HG02870 (cell line): ENCODE data around the gene FAXC.
"Not testable (repeated sequence)": the region's sequence is repeated elsewhere in the genome, so short reads cannot be mapped to it uniquely, and the experiment has no call there.

ENCODE experiments used
- ATAC-seq: cut with Tn5 transposase; IDR thresholded peaks from one replicate; pipeline ENCODE4 v1.9.1; 2021; ENCODE audit warnings: mild to moderate bottlenecking, moderate library complexity; ENCODE audit not compliant: unreplicated experiment

The FAXC gene

DNA sequence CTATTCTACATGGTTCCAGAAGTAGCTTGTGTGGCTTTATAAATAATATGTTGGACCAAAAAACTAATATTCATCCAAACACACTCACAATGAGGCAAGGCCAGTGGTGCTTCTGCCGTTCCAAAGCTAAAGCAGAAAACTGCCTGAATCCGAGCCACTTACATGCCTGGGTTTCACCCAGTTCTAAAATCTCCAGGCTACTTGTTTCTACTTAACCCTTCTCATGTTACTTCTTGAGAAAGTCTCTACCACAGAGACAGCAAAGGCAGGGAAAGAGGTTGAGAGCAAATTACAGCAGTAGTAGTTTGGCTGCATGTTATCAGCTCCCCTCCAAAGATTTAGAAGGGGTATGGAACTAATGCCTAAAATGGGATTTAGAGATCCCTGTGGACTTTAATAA is 62.0 kb downstream of the FAXC start:
- no peak for ATAC-seq

DNA sequence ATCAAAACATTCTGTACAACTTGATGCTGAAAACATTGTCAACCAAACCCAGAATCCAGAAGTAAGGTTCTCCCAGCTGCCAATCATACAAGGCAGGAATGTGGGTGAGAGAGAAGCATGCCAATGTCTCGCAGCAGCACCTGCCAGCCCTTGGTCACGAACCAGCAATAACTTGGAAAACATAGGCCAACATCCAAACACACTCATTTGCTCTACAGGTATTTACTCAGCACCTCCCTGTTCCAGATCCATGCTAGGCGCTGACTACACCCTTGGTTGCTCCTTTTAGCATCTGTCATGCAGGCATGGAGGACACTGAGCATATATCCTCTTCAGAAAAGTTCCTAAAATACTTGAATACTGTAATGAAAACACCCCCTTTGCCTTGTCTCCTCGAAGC is 63.6 kb downstream of the FAXC start:
- ATAC-seq: no peak

GRCh38 chr6:99282479-99283062 is 66.9 kb downstream of the FAXC start:
- ATAC-seq: no peak

DNA sequence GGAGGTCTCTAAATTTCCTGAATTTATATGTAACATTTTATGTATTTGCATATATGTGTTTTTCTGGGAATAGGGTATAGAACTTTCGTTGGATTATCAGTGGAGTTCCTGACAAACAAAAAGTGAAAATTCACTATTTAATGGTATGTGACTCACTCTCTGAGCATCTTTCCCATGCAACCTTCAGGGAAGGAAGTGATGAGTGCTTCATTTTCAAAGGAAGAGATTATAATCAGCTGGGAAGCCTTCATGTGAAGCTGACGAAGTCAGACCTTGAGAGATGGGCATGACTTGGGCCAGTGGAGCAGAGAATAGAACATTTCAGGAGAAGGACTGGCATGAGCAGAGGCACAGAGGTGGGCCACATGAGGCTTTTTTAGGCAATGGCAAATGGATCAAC is 72.7 kb downstream of the FAXC start:
- ATAC-seq: no peak

GRCh38 chr6:99270826-99271225 is 78.6 kb downstream of the FAXC start:
- ATAC-seq: no peak

DNA sequence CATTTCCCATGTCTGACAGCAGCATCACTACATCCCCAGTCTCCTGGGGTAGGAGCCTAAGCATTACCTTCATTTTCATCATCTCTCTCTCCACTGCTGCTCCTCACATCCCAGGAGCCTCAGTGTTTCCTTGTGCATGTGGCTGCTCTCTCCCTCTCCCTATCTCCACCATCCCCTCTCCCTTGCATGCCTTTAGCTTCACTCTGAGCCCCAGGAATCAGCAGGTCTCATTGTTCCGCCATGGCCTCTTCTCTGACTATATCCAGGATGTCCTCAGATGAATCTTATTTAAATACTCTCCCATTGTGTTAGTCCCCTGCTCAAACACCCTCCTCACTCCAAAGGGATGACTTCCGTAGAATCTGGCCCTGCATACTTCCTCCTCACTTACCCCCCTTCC is 79.4 kb downstream of the FAXC start:
- ATAC-seq: no peak

GRCh38 chr6:99269207-99269606 is 80.3 kb downstream of the FAXC start:
- no peak for ATAC-seq

DNA sequence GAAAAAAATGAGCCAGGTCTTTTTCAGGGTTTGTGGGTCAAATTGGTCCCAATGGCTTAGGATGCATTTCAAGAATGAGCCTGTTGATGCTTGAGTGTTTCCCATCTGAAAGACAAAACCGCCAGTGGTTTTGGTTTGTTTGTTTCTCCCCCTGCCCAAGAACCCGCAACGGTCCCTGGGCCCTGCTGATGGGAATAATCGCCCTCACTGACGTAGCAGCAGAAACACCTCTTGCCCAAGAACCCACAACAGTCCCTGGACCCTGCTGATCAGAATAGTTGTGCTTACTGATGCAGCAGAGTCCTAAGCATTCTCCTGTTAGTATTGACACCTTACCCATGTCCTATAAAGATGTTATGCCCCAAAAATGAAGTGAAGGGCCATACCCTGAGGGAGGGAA is 82.5 kb downstream of the FAXC start:
- ATAC-seq: not testable (repeated sequence)

- ATAC-seq: not testable (repeated sequence)
Measured at GRCh38 chr6:99265447-99265846, 84.0 kb downstream of the FAXC start.

- no peak for ATAC-seq
Measured at GRCh38 chr6:99254616-99255550, 94.6 kb downstream of the FAXC start.

DNA sequence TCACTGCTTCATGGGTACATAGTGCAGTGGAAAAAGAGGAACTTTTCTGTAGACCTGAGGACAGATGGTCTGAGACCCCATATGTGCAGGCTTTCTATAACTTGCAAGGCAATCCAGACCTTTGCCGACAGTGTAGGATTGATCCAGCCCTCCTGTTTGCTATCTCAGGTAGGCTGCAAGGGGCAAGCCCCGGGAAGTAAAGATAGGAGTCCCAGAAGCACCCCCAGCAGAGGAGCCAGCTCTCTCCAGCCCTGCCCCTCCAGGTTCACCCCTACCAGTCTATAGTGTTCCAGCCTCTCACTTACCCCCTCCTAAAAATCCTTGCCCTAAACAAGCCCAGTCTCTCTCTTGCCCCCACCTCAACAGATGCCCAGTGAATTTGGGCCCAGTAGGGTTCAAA is 96.2 kb downstream of the FAXC start:
- ATAC-seq: no peak

DNA sequence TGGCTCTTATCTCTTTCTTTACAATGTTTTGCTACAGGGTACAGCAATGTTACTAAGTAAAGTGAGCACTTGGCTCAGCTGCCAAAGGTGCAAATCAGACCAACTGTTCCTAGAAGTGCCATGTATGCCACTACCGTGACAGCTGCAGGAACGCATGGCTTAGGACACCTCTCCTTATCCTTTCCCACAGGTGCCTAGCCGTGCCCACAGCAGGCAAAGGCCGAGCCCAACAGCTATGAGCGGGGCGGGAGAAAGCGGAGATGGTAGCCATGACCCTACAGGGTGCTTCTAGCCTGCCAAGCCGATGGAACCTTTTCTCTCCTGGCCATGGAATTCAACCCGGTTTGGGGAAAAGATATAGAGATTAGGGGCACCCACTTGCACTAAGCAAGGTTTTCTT is 97.1 kb downstream of the FAXC start:
- no peak for ATAC-seq

DNA sequence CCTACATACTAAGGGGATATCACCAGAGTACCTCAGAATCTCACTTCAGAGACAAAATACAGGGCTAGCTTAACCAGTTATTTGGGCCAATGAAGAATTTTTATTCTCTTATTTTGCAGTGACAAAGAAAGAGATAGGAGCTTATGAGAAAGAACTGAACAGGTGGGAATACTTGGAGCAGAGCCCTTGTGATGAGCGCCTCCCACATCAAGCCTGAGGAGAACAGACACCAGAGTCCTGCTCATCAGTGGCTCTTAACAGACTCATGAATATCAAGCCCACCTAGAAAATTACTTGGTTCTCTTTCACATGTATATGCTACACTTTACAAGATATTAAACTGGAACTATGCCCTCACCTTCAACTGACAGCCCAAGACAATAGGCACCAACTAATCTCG is 99.0 kb downstream of the FAXC start:
- no peak for ATAC-seq

DNA sequence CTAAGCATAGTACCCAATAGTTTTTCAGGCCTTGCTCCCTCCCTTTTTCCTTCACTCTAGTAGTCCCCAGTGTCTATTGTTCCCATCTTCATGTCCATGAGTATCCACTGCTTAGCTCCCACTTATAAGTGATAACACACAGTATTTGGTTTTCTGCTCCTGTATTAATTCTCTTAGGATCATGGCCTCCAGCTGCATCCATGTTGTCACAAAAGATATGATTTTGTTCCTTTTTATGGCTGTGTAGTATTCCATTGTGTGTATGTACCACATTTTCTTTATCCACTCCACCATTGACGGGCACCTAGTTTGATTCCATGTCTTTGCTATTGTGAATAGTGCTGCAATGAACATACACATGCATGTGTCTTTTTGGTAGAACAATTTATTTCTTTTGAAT is 102.9 kb downstream of the FAXC start:
- no peak for ATAC-seq

DNA sequence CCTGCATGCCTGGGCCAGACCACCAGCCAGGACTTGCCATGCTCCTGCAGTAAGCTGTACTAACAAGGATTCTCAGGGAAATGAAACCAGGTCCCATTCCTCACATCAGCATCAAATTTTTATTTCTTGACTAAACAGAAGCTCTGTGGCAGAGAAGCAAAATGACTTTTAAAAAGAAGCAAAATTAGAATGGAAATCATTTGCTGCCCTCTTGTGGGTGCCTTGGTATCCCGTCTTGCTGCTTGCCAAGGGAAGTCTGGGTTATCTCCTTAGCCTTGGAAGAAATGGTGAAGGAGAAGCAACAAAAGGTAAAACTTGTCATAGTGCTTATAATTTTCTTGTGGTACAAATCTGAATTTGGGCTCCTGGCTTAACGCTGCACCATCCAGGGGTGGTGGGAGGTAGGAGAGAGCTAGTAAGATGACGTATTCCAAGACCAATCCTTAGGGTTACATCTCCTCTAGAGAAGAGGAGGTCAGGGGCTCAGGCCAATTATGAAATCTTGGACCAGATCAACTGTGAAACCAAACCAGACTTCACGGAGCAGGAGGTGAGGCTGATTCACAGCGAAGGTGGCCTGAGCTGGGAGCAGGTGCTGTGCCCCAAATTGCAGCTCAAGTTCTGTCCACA is 107.5 kb downstream of the FAXC start:
- no peak for ATAC-seq

DNA sequence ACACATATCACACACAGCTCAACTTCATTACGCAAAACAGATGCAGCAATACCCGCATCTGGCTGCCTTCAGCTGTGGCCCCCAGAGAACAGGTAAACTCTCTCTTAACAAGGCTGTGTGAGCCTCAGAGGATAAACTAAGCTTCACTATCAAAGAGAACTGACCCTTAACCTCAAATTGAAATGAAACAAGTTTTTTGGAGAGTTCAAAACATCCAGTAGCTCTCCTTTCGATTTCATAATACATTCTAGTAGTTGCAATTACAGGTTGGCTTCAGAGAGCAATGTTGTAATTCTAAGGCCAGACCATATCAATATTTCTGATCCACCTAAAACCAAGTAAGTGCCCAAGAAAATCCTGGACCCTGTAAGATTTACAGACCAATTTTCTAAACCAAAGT is 113.5 kb downstream of the FAXC start:
- ATAC-seq: no peak

GRCh38 chr6:99233219-99233618 is 116.3 kb downstream of the FAXC start:
- ATAC-seq: no peak

GRCh38 chr6:99232056-99232455 is 117.4 kb downstream of the FAXC start:
- ATAC-seq: no peak

DNA sequence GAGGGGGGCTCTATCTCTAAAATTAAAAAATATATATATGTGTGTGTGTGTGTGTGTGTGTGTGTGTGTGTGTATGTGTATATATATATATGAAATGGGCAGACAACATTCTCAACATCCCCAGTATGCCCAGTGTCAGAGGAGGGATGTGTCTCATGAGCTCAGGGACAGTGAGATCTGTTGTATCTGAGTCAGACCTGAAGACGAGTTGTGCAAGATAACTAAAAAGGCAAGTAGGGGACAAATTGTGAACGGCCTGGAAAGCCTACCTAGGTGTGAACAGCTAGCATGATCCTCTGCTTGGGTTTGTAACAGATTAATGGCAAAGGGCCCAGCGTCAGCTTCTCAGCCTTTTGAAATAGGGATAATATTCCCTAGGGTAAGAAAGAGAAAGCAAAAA is 124.3 kb downstream of the FAXC start:
- no peak for ATAC-seq
